IMR-90 (cell line): ENCODE data around the gene EBF3. TPM values are rescaled to one million over a fixed set of nuclear protein-coding genes. Genes with fewer than 3 reads are reported as not detected.

Experiments
- ATAC-seq: fragments of 200-7000 bp; cut with Tn5 transposase; 2 replicates; pipeline ENCODE4 v1.9.1; 2020; ENCODE audit warnings: low read depth, mild to moderate bottlenecking, moderate library complexity
- BruUV-seq: library from RNA; stranded (reverse); fragments of 400-500 nt; replicated peaks from 2 replicates; lab custom pipeline; 2021; lab: Mats Ljungman, UMichigan
- CTCF ChIA-PET: fragments of 300-600 bp; formaldehyde crosslinking; extraction: SDS; loops from one replicate; lab custom pipeline; 2021; ENCODE audit warnings: antibody characterized with exemption; lab: Yijun Ruan, JAX
- POLR2A ChIA-PET: fragments of 300-600 bp; sonication (Branson Sonifier 250); formaldehyde crosslinking; loops from one replicate; lab custom pipeline; 2022; ENCODE audit warnings: antibody characterized with exemption; ENCODE audit not compliant: unreplicated experiment; lab: Charles Lee
- DNase-seq: peaks from one replicate; pipeline ENCODE4 v3.0.0; 2013
- H2AFZ ChIP-seq: replicated peaks from 2 replicates; pipeline ENCODE3; 2013; ENCODE audit warnings: low read length, mild to moderate bottlenecking; ENCODE audit not compliant: poor library complexity
- H2AK5ac ChIP-seq: 2 replicates; pipeline ENCODE4 v1.6.1; 2013; ENCODE audit warnings: low read depth, low read length, inconsistent platforms
- H2AK9ac ChIP-seq: replicated peaks from 2 replicates; pipeline ENCODE3; 2013; ENCODE audit warnings: mild to moderate bottlenecking, low read depth, low read length, moderate library complexity; ENCODE audit not compliant: poor library complexity
- H2BK120ac ChIP-seq: 2 replicates; pipeline ENCODE4 v1.6.1; 2013; ENCODE audit warnings: low read depth, low read length, inconsistent platforms
- H2BK15ac ChIP-seq: 3 replicates; pipeline ENCODE4 v1.6.1; 2013; ENCODE audit warnings: low read depth, low read length, inconsistent platforms
- H2BK20ac ChIP-seq: 2 replicates; pipeline ENCODE4 v1.6.1; 2013; ENCODE audit warnings: low read depth, mild to moderate bottlenecking, inconsistent platforms, low read length, moderate library complexity
- H2BK5ac ChIP-seq: 2 replicates; pipeline ENCODE4 v1.6.1; 2013; ENCODE audit warnings: mild to moderate bottlenecking, low read depth, low read length, inconsistent platforms; ENCODE audit not compliant: poor library complexity, severe bottlenecking
- H3K14ac ChIP-seq: replicated peaks from 2 replicates; pipeline ENCODE4 v1.6.1; 2013; ENCODE audit warnings: low read depth, low read length, inconsistent platforms
- H3K18ac ChIP-seq: 2 replicates; pipeline ENCODE4 v1.6.1; 2013; ENCODE audit warnings: low read depth, low read length, control low read depth
- H3K23ac ChIP-seq: 2 replicates; pipeline ENCODE4 v1.6.1; 2013; ENCODE audit warnings: low read depth, low read length, inconsistent platforms
- H3K27ac ChIP-seq: 2 replicates; pipeline ENCODE4 v1.5.1; 2013; ENCODE audit warnings: mild to moderate bottlenecking, control low read depth, low read length; ENCODE audit not compliant: insufficient read depth
- H3K27me3 ChIP-seq: 2 replicates; pipeline ENCODE4 v1.6.1; 2013; ENCODE audit warnings: low read length; ENCODE audit not compliant: control insufficient read depth, insufficient read depth
- H3K36me3 ChIP-seq: 2 replicates; pipeline ENCODE4 v1.6.1; 2013; ENCODE audit warnings: low read length, mixed read lengths; ENCODE audit not compliant: control insufficient read depth, insufficient read depth
- H3K4ac ChIP-seq: 2 replicates; pipeline ENCODE4 v1.6.1; 2013; ENCODE audit warnings: low read depth, low read length, inconsistent platforms
- H3K4me1 ChIP-seq: 2 replicates; pipeline ENCODE4 v1.6.1; 2013; ENCODE audit warnings: low read length, mixed read lengths; ENCODE audit not compliant: control insufficient read depth, insufficient read depth
- H3K4me2 ChIP-seq: 2 replicates; pipeline ENCODE4 v1.6.1; 2013; ENCODE audit warnings: low read depth, mild to moderate bottlenecking, control low read depth, low read length, moderate library complexity
- H3K4me3 ChIP-seq: 2 replicates; pipeline ENCODE4 v1.5.1; 2013; ENCODE audit warnings: low read depth, mild to moderate bottlenecking, control low read depth, low read length, moderate library complexity; ENCODE audit not compliant: insufficient read depth
- H3K56ac ChIP-seq: 2 replicates; pipeline ENCODE4 v1.6.1; 2013; ENCODE audit warnings: low read length, inconsistent platforms; ENCODE audit not compliant: insufficient read depth; ENCODE audit errors: extremely low read depth
- H3K79me1 ChIP-seq, 2 experiments: 2 replicates each; pipeline ENCODE4 v1.6.1; 2013; ENCODE audit warnings: low read length in 2 of 2, inconsistent platforms in 1 of 2, low read depth in 1 of 2
- H3K9ac ChIP-seq: 2 replicates; pipeline ENCODE4 v1.6.1; 2013; ENCODE audit warnings: low read depth, low read length, control low read depth
- H3K9me1 ChIP-seq: 2 replicates; pipeline ENCODE4 v1.6.1; 2013; ENCODE audit warnings: low read length, inconsistent platforms; ENCODE audit not compliant: insufficient read depth
- H3K9me3 ChIP-seq: 2 replicates; pipeline ENCODE4 v1.6.1; 2013; ENCODE audit warnings: low read length; ENCODE audit not compliant: control insufficient read depth, insufficient read depth
- H4K20me1 ChIP-seq: 2 replicates; pipeline ENCODE4 v1.6.1; 2013; ENCODE audit warnings: low read length, inconsistent platforms; ENCODE audit not compliant: insufficient read depth
- H4K5ac ChIP-seq: 2 replicates; pipeline ENCODE4 v1.6.1; 2013; ENCODE audit warnings: mild to moderate bottlenecking, low read depth, low read length, control low read depth
- H4K8ac ChIP-seq, 2 experiments: 2 replicates each; pipeline ENCODE4 v1.6.1; 2013; ENCODE audit warnings: low read depth in 2 of 2, low read length in 2 of 2, control low read depth in 1 of 2, inconsistent platforms in 1 of 2
- H4K91ac ChIP-seq: 2 replicates; pipeline ENCODE4 v1.6.1; 2013; ENCODE audit warnings: low read depth, low read length, inconsistent platforms; ENCODE audit not compliant: insufficient read depth
- CHD1 ChIP-seq: IDR thresholded peaks from 2 replicates; pipeline ENCODE4 v1.6.1; 2012; ENCODE audit warnings: low read depth, low read length, improper control_type of control experiment
- FOS ChIP-seq: fragments of 150-350 bp; IDR thresholded peaks from 2 replicates; pipeline ENCODE4 v1.6.1; 2016; ENCODE audit warnings: low read depth, low read length
- MAZ ChIP-seq: IDR thresholded peaks from 2 replicates; pipeline ENCODE4 v1.6.1; 2012; ENCODE audit warnings: low read depth, mild to moderate bottlenecking, low read length, improper control_type of control experiment, moderate library complexity, borderline replicate concordance
- MXI1 ChIP-seq: IDR thresholded peaks from 2 replicates; pipeline ENCODE4 v1.6.1; 2012; ENCODE audit warnings: low read depth, mild to moderate bottlenecking, low read length, moderate library complexity, borderline replicate concordance
- NFE2L2 ChIP-seq: fragments of 150-350 bp; IDR thresholded peaks from 2 replicates; pipeline ENCODE4 v1.6.1; 2016; ENCODE audit warnings: low read depth, mild to moderate bottlenecking, low read length
- POLR2A ChIP-seq: IDR thresholded peaks from 2 replicates; pipeline ENCODE4 v1.6.1; 2012; ENCODE audit warnings: mild to moderate bottlenecking, low read depth, low read length
- RAD21 ChIP-seq: IDR thresholded peaks from 2 replicates; pipeline ENCODE4 v1.6.1; 2012; ENCODE audit warnings: low read length, improper control_type of control experiment
- RFX5 ChIP-seq: IDR thresholded peaks from 2 replicates; pipeline ENCODE4 v1.8.0; 2012; ENCODE audit warnings: low read depth, mild to moderate bottlenecking, low read length, moderate library complexity
- SMC3 ChIP-seq: fragments of 150-350 bp; IDR thresholded peaks from 2 replicates; pipeline ENCODE4 v1.6.1; 2016; ENCODE audit warnings: low read depth, mild to moderate bottlenecking, antibody characterized with exemption, low read length, moderate library complexity
- USF2 ChIP-seq: fragments of 150-350 bp; IDR thresholded peaks from 2 replicates; pipeline ENCODE4 v1.6.1; 2017; ENCODE audit warnings: mild to moderate bottlenecking, antibody characterized with exemption, low read length, low read depth
- WGBS, 2 experiments: methylation state at CpG; one replicate each; pipeline versions ENCODE4 v1.1.5 to v1.1.7; 2013; ENCODE audit warnings: missing lambda C conversion rate in 2 of 2; ENCODE audit not compliant: insufficient read length in 1 of 2; ENCODE audit errors: extremely low coverage in 2 of 2; 5-methylcytosine and 5-hydroxymethylcytosine counted together
- dilution Hi-C: fragments of 300-500 bp; cut with HindIII; formaldehyde crosslinking; loops from one replicate; pipeline ENCODE4 v1.14.3; 2018; ENCODE audit warnings: low sequenced_read_pairs; ENCODE audit not compliant: unreplicated experiment
- in situ Hi-C: fragments of 300-500 bp; cut with MboI; formaldehyde crosslinking; loops from 3 replicates; pipeline ENCODE4 v1.14.3; 2019; ENCODE audit warnings: low sequenced_read_pairs, inconsistent platforms, mixed read lengths
- intact Hi-C: fragments of 100-400 bp; cut with micrococcal nuclease; formaldehyde crosslinking; loops from 2 replicates; pipeline ENCODE4 v1.10.0; 2022
- polyA plus RNA-seq, 3 experiments: library from polyadenylated mRNA; depleted of rRNA; stranded (reverse); fragments of >200 nt; gene quantifications; 2 replicates each; pipeline ENCODE4 v1.2.3, GENCODE V29; 2012; ENCODE audit warnings: low replicate concordance in 1 of 3
- total RNA-seq: library from RNA; depleted of rRNA; stranded (reverse); fragments of >200 nt; gene quantifications from 2 replicates; pipeline ENCODE4 v1.2.3, GENCODE V29; 2012
- TF ChIP-seq, protein P1 (sequence below): fragments of 150-350 bp; IDR thresholded peaks from 2 replicates; pipeline ENCODE4 v1.6.1; 2016; ENCODE audit warnings: low read depth, mild to moderate bottlenecking, low read length, moderate library complexity, borderline replicate concordance
- TF ChIP-seq, protein P2 (sequence below): conservative IDR thresholded peaks from 2 replicates; pipeline ENCODE4 v1.5.1; 2012; ENCODE audit warnings: mild to moderate bottlenecking, low read depth, low read length, improper control_type of control experiment

Gene EBF3
- total and polyA plus RNA-seq, 2 of the 4 experiments (the other 2 are of a cell fraction): 0.36 to 0.70 TPM

DNA sequence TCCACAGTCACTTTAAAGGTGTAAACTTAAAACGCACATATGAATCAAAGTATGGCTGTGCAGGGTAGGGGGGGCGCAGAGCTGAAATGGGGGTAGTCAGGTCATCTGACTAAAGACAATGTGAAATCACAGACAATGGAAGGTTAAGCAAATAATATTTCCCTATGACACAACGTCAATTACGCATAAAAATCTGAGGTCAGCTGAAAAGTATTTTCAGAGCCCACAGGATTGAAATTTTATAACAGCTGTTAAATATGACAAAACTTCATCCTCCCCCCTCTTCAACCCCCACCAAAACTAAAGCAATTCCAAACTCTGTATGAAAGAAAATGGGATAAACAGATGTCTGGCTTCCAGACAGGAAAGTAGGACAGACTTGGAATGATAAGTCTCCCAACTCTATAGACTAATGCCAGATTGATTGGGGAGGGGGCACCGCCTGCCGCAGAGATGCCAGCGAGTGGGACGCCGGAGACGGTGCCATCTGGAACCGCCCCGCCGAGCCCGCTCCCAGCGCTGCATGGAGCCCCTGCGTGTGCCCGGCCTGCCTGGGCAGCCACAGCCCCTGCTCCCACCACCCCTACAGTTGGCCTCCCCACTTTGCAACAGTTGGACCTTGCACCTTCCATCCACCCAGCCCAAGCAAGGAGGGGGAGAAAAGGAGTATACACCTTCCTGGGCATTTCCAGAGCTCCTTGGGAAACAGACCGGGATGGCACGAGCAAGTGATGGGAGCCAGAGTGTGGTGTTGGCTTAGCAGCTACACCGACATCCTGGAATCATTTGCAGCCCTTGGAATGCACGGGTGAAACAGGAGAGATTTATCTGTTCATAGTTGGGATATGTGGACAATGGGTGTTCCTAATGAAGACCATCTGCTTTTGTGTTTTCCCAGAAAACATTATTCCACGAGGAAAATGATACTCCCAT lies 10.7 kb downstream of the EBF3 start:
- no peaks in the 10 kb centered on the region for H4K20me1 ChIP-seq
- no peak overlapping the region for H3K4ac ChIP-seq
- H3K4me1 ChIP-seq: peaks cover 2% of the 10 kb centered on the region; the same call in 1 of the 2 replicates
- peaks cover 6% of the 10 kb centered on the region for H3K27me3 ChIP-seq
- H4K91ac ChIP-seq: no peak overlapping the region
- ChIA-PET POLR2A (no interaction called here), CTCF (no interaction called here)
- BruUV-seq: no TSS peak
- H2BK20ac ChIP-seq: no peak overlapping the region
- no peak overlapping the region for H3K18ac ChIP-seq
- intact Hi-C loops: loop anchor here (10.0 kb wide), 1 partner anchor 629 kb away; no protein-coding TSS in a partner anchor
- H2AK5ac ChIP-seq: no peak overlapping the region
- H3K36me3 ChIP-seq: peaks cover 5% of the 10 kb centered on the region
- no peak overlapping the region for H3K23ac ChIP-seq
- dilution Hi-C loops: no loop called here
- WGBS, 2 experiments: no CpG with 5 or more reads among the region's 22 CpGs
- H4K8ac ChIP-seq: no peak overlapping the region
- no peak overlapping the region for H2AK9ac ChIP-seq
- no peak overlapping the region for H3K4me3 ChIP-seq
- H3K9ac ChIP-seq: no peak overlapping the region
- no peaks in the 10 kb centered on the region for H3K9me3 ChIP-seq
- no peak overlapping the region for H4K5ac ChIP-seq
- no peak for ATAC-seq
- peak overlapping the region; percentile 50; the same call in 1 of the 2 replicates for H3K27ac ChIP-seq
- in situ Hi-C loops: no loop called here
- H3K56ac ChIP-seq: no peak overlapping the region
- TF ChIP-seq FOS (no peak), RFX5 (no peak), CHD1 (no peak), MXI1 (no peak), USF2 (no peak), MAZ (no peak), NFE2L2 (no peak), SMC3 (no peak), POLR2A (no peak), RAD21 (no peak)
- TF ChIP-seq, protein P1, sequence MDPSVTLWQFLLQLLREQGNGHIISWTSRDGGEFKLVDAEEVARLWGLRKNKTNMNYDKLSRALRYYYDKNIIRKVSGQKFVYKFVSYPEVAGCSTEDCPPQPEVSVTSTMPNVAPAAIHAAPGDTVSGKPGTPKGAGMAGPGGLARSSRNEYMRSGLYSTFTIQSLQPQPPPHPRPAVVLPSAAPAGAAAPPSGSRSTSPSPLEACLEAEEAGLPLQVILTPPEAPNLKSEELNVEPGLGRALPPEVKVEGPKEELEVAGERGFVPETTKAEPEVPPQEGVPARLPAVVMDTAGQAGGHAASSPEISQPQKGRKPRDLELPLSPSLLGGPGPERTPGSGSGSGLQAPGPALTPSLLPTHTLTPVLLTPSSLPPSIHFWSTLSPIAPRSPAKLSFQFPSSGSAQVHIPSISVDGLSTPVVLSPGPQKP: no peak
- TF ChIP-seq, protein P2, sequence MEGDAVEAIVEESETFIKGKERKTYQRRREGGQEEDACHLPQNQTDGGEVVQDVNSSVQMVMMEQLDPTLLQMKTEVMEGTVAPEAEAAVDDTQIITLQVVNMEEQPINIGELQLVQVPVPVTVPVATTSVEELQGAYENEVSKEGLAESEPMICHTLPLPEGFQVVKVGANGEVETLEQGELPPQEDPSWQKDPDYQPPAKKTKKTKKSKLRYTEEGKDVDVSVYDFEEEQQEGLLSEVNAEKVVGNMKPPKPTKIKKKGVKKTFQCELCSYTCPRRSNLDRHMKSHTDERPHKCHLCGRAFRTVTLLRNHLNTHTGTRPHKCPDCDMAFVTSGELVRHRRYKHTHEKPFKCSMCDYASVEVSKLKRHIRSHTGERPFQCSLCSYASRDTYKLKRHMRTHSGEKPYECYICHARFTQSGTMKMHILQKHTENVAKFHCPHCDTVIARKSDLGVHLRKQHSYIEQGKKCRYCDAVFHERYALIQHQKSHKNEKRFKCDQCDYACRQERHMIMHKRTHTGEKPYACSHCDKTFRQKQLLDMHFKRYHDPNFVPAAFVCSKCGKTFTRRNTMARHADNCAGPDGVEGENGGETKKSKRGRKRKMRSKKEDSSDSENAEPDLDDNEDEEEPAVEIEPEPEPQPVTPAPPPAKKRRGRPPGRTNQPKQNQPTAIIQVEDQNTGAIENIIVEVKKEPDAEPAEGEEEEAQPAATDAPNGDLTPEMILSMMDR: no peak
- H3K4me2 ChIP-seq: no peak overlapping the region; the same call in 1 of the 2 replicates
- H2BK120ac ChIP-seq: no peak overlapping the region
- H3K79me1 ChIP-seq: no peaks in the 10 kb centered on the region
- H2BK5ac ChIP-seq: no peak overlapping the region
- no peak overlapping the region for H2BK15ac ChIP-seq
- peak; percentile 40 for DNase-seq
- H3K9me1 ChIP-seq: no peaks in the 10 kb centered on the region
- no peak overlapping the region for H3K14ac ChIP-seq
- no peak overlapping the region for H2AFZ ChIP-seq
